Adrenal gland (tissue), 12 donors: ENCODE measurements around the gene IRGC. TPM values are rescaled to one million over a fixed set of nuclear protein-coding genes. Genes with fewer than 3 reads are reported as not detected.
A peak's percentile ranks its signal among the peaks of the same experiment; 100 is the strongest.

Experiments
- DNase-seq, 7 donors: peaks; one replicate each; pipeline ENCODE4 v3.0.0-alpha.2; 2019 to 2020
- H3K27ac ChIP-seq, 5 donors: fragments of 200-600 bp; sonication (generic) in 4 of 5; 1 replicate in 3 of 5; 2 replicates in 2 of 5; pipeline versions ENCODE4 v1.5.1 to v1.8.0; 2016 to 2020; ENCODE audit warnings: mild to moderate bottlenecking in 1 of 5
- H3K27me3 ChIP-seq: fragments of 200-600 bp; 2 replicates; pipeline ENCODE4 v1.8.0; 2021
- H3K36me3 ChIP-seq, 2 donors: fragments of 200-600 bp; replicated peaks in 1 of 2; 1 replicate in 1 of 2; 2 replicates in 1 of 2; pipeline versions ENCODE4 v1.5.1 to v1.8.0; 2018 to 2022
- H3K4me1 ChIP-seq, 2 donors: fragments of 200-600 bp; replicated peaks in 1 of 2; 1 replicate in 1 of 2; 2 replicates in 1 of 2; pipeline versions ENCODE4 v1.5.1 to v1.8.0; 2018 to 2021
- H3K4me3 ChIP-seq, 4 donors: fragments of 200-600 bp; sonication (generic) in 3 of 4; one replicate each; pipeline ENCODE4 v1.5.1; 2016 to 2018
- H3K9me3 ChIP-seq, 3 donors: fragments of 200-600 bp; sonication (generic) in 1 of 3; replicated peaks in 1 of 3; 1 replicate in 2 of 3; 2 replicates in 1 of 3; pipeline versions ENCODE4 v1.5.1 to v1.8.0; 2016 to 2021
- CTCF ChIP-seq, 6 experiments: fragments of 450-650 bp in 4 of 6; fragments of 200-600 bp in 2 of 6; sonication (generic) in 1 of 6; IDR thresholded peaks; 1 replicate in 5 of 6; 2 replicates in 1 of 6; pipeline versions ENCODE4 v1.5.1 to v1.8.0; 2016 to 2021; ENCODE audit warnings: antibody characterized with exemption in 6 of 6, mild to moderate bottlenecking in 2 of 6, moderate library complexity in 1 of 6
- POLR2A ChIP-seq, 2 donors: fragments of 450-650 bp; IDR thresholded peaks; one replicate each; pipeline ENCODE4 v1.6.1; 2017; ENCODE audit warnings: antibody characterized with exemption in 2 of 2, mild to moderate bottlenecking in 2 of 2, moderate library complexity in 1 of 2
- WGBS, 4 donors: extraction: QIAGEN DNeasy Blood & Tissue Kit in 2 of 4; methylation state at CpG; one replicate each; pipeline versions ENCODE4 v1.1.5 to v1.1.7; 2013 to 2017; 5-methylcytosine and 5-hydroxymethylcytosine counted together
- intact Hi-C, 2 donors: fragments of 100-400 bp; cut with DNase I; formaldehyde crosslinking; loops; one replicate each; pipeline versions ENCODE4 v1.14.1 to v1.15.0; 2022 to 2023
- polyA plus RNA-seq, 3 donors: library from polyadenylated mRNA; stranded (reverse); fragments of 200-250 nt in 2 of 3; fragments of 350-450 nt in 1 of 3; fragmentation: Illumina TruSeq in 1 of 3; extraction: RNeasy Lipid Tissue Mini Kit (QIAGEN cat#74804) in 1 of 3; gene quantifications; one replicate each; pipeline ENCODE4 v1.2.3, GENCODE V29; 2013 to 2014
- total RNA-seq, 9 donors: library from RNA; depleted of rRNA in 4 of 9; stranded (reverse); fragments of >200 nt in 4 of 9; fragments of 120-200 nt in 1 of 9; fragmentation: NEBNext Ultra II Directional in 1 of 9; extraction: Animal tissue kit (Norgen Biotek cat#: 25700) in 1 of 9; gene quantifications; one replicate each; pipeline versions ENCODE4 v1.1.0 to v1.2.4, GENCODE V29; 2013 to 2023
- donor health status: healthy with polysubstance abuse.
- donor health status: Bipolar disorder and iron deficiency.
- donor health status: DM: yes; HTN: yes; CAD: no.
- donor health status: DM: no; HTN: no; CAD: no.
- donor health status: DM: no; HTN: no; CAD: no.
- donor health status: DM: yes; HTN: yes; CAD: no.

The IRGC gene
- total and polyA plus RNA-seq, 12 donors: not detected

- H3K36me3 ChIP-seq: no peaks in the 10 kb centered on the region
- H3K9me3 ChIP-seq: no peaks in the 10 kb centered on the region
- DNase-seq: no peak
- intact Hi-C loops: no loop called here
- no peak overlapping the region for H3K27ac ChIP-seq
- peaks cover 8% of the 10 kb centered on the region for H3K27me3 ChIP-seq
- 81 to 88% (median 87%) methylated on average over 6 of the region's 6 CpGs for WGBS, 4 donors
- TF ChIP-seq CTCF (IDR thresholded peaks at IDR 0.05) (no peak), POLR2A (IDR thresholded peaks at IDR 0.05) (no peak)
- peaks cover 6 to 9% of the 10 kb centered on the region in 2 donors for H3K4me1 ChIP-seq
- no peak overlapping the region for H3K4me3 ChIP-seq
Observed at GRCh38 chr19:43695985-43696704, 19.7 kb upstream of the IRGC start.

GRCh38 chr19:43697295-43697694 is 18.6 kb upstream of the IRGC start:
- H3K4me3 ChIP-seq: no peak overlapping the region
- intact Hi-C loops: no loop called here
- H3K27ac ChIP-seq: no peak overlapping the region
- H3K9me3 ChIP-seq: no peaks in the 10 kb centered on the region
- TF ChIP-seq CTCF (IDR thresholded peaks at IDR 0.05) (no peak), POLR2A (IDR thresholded peaks at IDR 0.05) (no peak)
- H3K36me3 ChIP-seq: no peaks in the 10 kb centered on the region
- DNase-seq: no peak
- H3K4me1 ChIP-seq: peaks cover 6 to 9% of the 10 kb centered on the region in 2 donors
- peaks cover 8% of the 10 kb centered on the region for H3K27me3 ChIP-seq
- 60 to 80% (median 70%) methylated on average over 3 to 5 of the region's 5 CpGs for WGBS, 4 donors

GRCh38 chr19:43699506-43700394 is 16.1 kb upstream of the IRGC start:
- H3K27me3 ChIP-seq: peaks cover 8% of the 10 kb centered on the region
- peak overlapping the region in 2 of 5 donors; percentile 77 to 85 for H3K27ac ChIP-seq
- no peaks in the 10 kb centered on the region for H3K9me3 ChIP-seq
- intact Hi-C loops: no loop called here
- no peak for DNase-seq
- TF ChIP-seq POLR2A (IDR thresholded peaks at IDR 0.05) (no peak), CTCF (IDR thresholded peaks at IDR 0.05) (no peak)
- peaks cover 6 to 9% of the 10 kb centered on the region in 2 donors for H3K4me1 ChIP-seq
- H3K36me3 ChIP-seq: no peaks in the 10 kb centered on the region
- 15 to 55% (median 22%) methylated on average over 11 to 46 of the region's 46 CpGs for WGBS, 4 donors
- peak overlapping the region in 1 of 4 donors; percentile 36 for H3K4me3 ChIP-seq

GRCh38 chr19:43700395-43701000 is 15.4 kb upstream of the IRGC start:
- TF ChIP-seq POLR2A (IDR thresholded peaks at IDR 0.05) (no peak), CTCF (IDR thresholded peaks at IDR 0.05) (no peak)
- DNase-seq: peak; percentile 30 to 68 (median 47)
- Histone ChIP-seq H3K4me3 (peak overlapping the region in 1 of 4 donors; percentile 23), H3K9me3 (no peaks in the 10 kb centered on the region), H3K27me3 (peaks cover 8% of the 10 kb centered on the region), H3K4me1 (peaks cover 6 to 9% of the 10 kb centered on the region in 2 donors), H3K36me3 (no peaks in the 10 kb centered on the region), H3K27ac (peak overlapping the region in 4 of 5 donors; percentile 25 to 85 (median 60))
- 64 to 87% (median 71%) methylated on average over 3 to 13 of the region's 13 CpGs for WGBS, 4 donors
- intact Hi-C loops: no loop called here
